Thymus (tissue), 11 donors: ENCODE data around the gene ZACN. TPM values are rescaled to one million over a fixed set of nuclear protein-coding genes. Genes with fewer than 3 reads are reported as not detected.
"Not testable (repeated sequence)": the region's sequence is repeated elsewhere in the genome, so short reads cannot be mapped to it uniquely, and the experiment has no call there.

ENCODE experiments used
- DNase-seq, 9 donors: peaks; one replicate each; pipeline ENCODE4 v3.0.0-alpha.2; 2013; ENCODE audit warnings: low spot score in 9 of 9, low read depth in 6 of 9, missing footprints in 1 of 9
- H3K27ac ChIP-seq, 2 donors: one replicate each; pipeline ENCODE4 v1.5.1; 2013; ENCODE audit warnings: control low read depth in 1 of 2, low read depth in 1 of 2, low read length in 1 of 2, mild to moderate bottlenecking in 1 of 2, moderate library complexity in 1 of 2
- H3K27me3 ChIP-seq, 2 donors: one replicate each; pipeline ENCODE4 v1.5.1; 2013; ENCODE audit warnings: low read length in 1 of 2; ENCODE audit not compliant: control insufficient read depth in 2 of 2, insufficient read depth in 1 of 2
- H3K36me3 ChIP-seq, 2 donors: one replicate each; pipeline ENCODE4 v1.5.1; 2013; ENCODE audit warnings: low read length in 1 of 2, mild to moderate bottlenecking in 1 of 2, moderate library complexity in 1 of 2; ENCODE audit not compliant: control insufficient read depth in 2 of 2, insufficient read depth in 2 of 2
- H3K4me1 ChIP-seq, 2 donors: one replicate each; pipeline ENCODE4 v1.5.1; 2013; ENCODE audit warnings: low read length in 2 of 2; ENCODE audit not compliant: control insufficient read depth in 2 of 2, insufficient read depth in 2 of 2
- H3K4me3 ChIP-seq, 2 donors: one replicate each; pipeline ENCODE4 v1.5.1; 2013; ENCODE audit warnings: low read length in 2 of 2, control low read depth in 1 of 2, mild to moderate bottlenecking in 1 of 2
- H3K9me3 ChIP-seq, 2 donors: one replicate each; pipeline ENCODE4 v1.5.1; 2013; ENCODE audit warnings: low read length in 1 of 2, mild to moderate bottlenecking in 1 of 2; ENCODE audit not compliant: control insufficient read depth in 2 of 2, insufficient read depth in 1 of 2
- WGBS: extraction: QIAGEN DNeasy Blood & Tissue Kit; methylation state at CpG from one replicate; pipeline ENCODE4 v1.1.7; 2013; 5-methylcytosine and 5-hydroxymethylcytosine counted together
- polyA plus RNA-seq: library from polyadenylated mRNA; stranded (reverse); fragments of 200-250 nt; gene quantifications from one replicate; pipeline ENCODE4 v1.2.3, GENCODE V29; 2013
- total RNA-seq: library from RNA; stranded (reverse); fragments of 120-200 nt; gene quantifications from one replicate; pipeline ENCODE4 v1.2.4, GENCODE V29; 2013
- donor health status: healthy.

ZACN gene
- total and polyA plus RNA-seq, 2 donors: 1.5 to 10.3 TPM

GRCh38 chr17:76050538-76051467, 28.2 kb upstream of the ZACN start:
- no peaks in the 10 kb centered on the region for H3K9me3 ChIP-seq
- DNase-seq: no peak
- no peaks in the 10 kb centered on the region for H3K4me1 ChIP-seq
- H3K36me3 ChIP-seq: peaks cover 68 to 83% of the 10 kb centered on the region in 2 donors
- 98% methylated on average over 11 of the region's 11 CpGs for WGBS
- H3K27me3 ChIP-seq: no peaks in the 10 kb centered on the region
- no peak overlapping the region for H3K4me3 ChIP-seq
- H3K27ac ChIP-seq: no peak overlapping the region

DNA sequence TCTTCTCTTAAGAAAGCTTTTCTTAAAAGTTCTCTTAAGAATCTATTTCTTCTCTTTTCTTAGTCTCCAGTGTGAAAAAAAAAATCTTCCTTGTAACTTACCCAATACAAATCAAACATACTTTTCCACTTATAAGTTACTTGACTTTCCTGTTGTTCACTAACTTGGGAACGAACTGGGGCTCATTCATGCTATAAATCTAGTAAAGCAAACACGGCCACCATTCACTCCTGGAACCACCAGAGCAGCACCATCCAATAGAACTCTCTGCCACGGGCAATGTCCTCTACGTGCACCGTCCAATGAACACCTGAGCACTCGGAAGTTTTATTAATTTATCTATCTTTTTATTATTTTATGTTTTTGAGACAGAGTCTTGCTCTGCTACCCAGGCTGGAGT, 27.4 kb upstream of the ZACN start:
- peaks cover 68 to 83% of the 10 kb centered on the region in 2 donors for H3K36me3 ChIP-seq
- no peaks in the 10 kb centered on the region for H3K27me3 ChIP-seq
- no peak overlapping the region for H3K4me3 ChIP-seq
- H3K27ac ChIP-seq: no peak overlapping the region
- DNase-seq: no peak
- no peaks in the 10 kb centered on the region for H3K4me1 ChIP-seq
- 98% methylated on average over 6 of the region's 6 CpGs for WGBS
- H3K9me3 ChIP-seq: no peaks in the 10 kb centered on the region

DNA sequence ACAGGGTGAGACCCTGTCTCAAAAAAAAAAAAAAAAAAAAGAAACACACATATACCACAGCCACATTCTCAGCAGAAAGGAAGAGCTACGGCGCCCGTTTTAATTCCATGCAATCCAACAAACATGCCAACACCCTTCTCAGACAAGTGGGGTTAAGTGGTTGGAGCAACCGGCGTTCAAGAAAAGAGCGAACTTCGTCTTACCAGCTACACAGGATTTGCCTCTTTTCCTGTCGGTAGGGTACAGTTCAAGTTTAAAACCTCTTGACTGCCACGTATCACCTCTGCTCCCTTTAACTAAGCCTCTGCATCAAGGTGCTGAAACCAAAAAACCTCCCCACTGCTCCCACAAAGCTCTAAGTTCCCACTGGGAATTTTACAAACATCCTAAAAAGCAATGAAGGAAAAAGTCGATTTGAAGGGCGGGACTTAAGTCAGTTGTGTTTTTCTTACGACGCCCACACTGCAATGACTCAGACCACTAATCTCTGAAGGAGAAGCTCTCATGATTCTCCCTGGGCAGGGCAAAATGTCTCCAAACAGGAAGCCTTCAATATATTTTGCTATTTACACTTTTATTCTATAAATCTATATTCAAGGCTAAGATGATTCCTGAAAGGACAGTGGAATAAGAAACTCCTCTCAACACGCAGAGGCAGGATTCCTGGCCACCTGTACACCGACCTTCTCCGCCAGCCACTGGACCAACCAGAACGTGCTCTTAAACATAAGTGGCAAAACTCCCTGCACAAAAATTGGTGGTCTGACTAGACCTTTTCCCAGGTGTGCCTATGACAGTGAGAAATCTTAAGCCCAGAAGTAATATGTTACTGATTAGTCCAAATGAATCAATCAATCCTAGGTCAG, 25.5 kb upstream of the ZACN start:
- peaks cover 66 to 85% of the 10 kb centered on the region in 2 donors for H3K36me3 ChIP-seq
- no peaks in the 10 kb centered on the region for H3K4me1 ChIP-seq
- no peak overlapping the region for H3K4me3 ChIP-seq
- WGBS: 96% methylated on average over 17 of the region's 17 CpGs
- no peaks in the 10 kb centered on the region for H3K9me3 ChIP-seq
- no peak overlapping the region for H3K27ac ChIP-seq
- H3K27me3 ChIP-seq: no peaks in the 10 kb centered on the region
- DNase-seq: no peak

- Histone ChIP-seq H3K4me1 (no peaks in the 10 kb centered on the region), H3K9me3 (no peaks in the 10 kb centered on the region), H3K27ac (no peak overlapping the region), H3K36me3 (peaks cover 67 to 85% of the 10 kb centered on the region in 2 donors), H3K4me3 (no peak overlapping the region), H3K27me3 (no peaks in the 10 kb centered on the region)
- DNase-seq: no peak
- WGBS: over 99% methylated on average over 4 of the region's 4 CpGs
Observed at GRCh38 chr17:76054112-76054476, 24.9 kb upstream of the ZACN start.

GRCh38 chr17:76056882-76057281, 22.1 kb upstream of the ZACN start:
- Histone ChIP-seq H3K4me1 (no peaks in the 10 kb centered on the region), H3K9me3 (no peaks in the 10 kb centered on the region), H3K36me3 (peaks cover 76 to 87% of the 10 kb centered on the region in 2 donors), H3K27ac (no peak overlapping the region), H3K27me3 (no peaks in the 10 kb centered on the region), H3K4me3 (no peak overlapping the region)
- peak in 1 of 9 donors; percentile 9 for DNase-seq
- 99% methylated on average over 3 of the region's 3 CpGs for WGBS

DNA sequence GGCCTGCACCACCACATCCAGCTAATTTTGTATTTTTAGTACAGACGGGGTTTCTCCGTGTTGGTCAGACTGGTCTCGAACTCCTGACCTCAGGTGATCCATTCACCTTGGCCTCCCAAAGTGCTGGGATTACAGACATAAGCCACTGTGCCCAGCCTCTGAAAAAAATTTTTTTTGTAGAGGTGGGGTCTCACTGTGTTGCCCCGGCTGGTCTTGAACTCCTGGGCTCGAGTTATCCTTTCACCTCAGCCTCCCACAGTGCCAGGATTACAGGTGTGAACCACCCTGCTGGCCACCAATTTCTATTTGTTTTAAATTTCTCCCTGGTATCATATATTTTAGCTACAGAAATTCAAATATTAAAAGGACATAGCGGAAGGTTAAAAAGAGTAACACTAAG, 20.7 kb upstream of the ZACN start:
- H3K9me3 ChIP-seq, DNase-seq, H3K4me1 ChIP-seq, H3K27me3 ChIP-seq, H3K4me3 ChIP-seq, H3K27ac ChIP-seq: not testable (repeated sequence)
- peaks cover 79 to 88% of the 10 kb centered on the region in 2 donors for H3K36me3 ChIP-seq
- WGBS: 91% methylated on average over 6 of the region's 6 CpGs

- Histone ChIP-seq H3K36me3 (peaks cover 66 to 83% of the 10 kb centered on the region in 2 donors), H3K27me3 (no peaks in the 10 kb centered on the region), H3K9me3 (no peaks in the 10 kb centered on the region), H3K4me1 (no peaks in the 10 kb centered on the region), H3K27ac (no peak overlapping the region), H3K4me3 (no peak overlapping the region)
- WGBS: 91% methylated on average over 15 of the region's 15 CpGs
- DNase-seq: no peak
Observed at GRCh38 chr17:76063875-76064546, 15.0 kb upstream of the ZACN start.

- peaks cover 53 to 69% of the 10 kb centered on the region in 2 donors for H3K36me3 ChIP-seq
- no peak overlapping the region for H3K27ac ChIP-seq
- no peaks in the 10 kb centered on the region for H3K27me3 ChIP-seq
- H3K4me3 ChIP-seq: no peak overlapping the region
- 98% methylated on average over 4 of the region's 4 CpGs for WGBS
- H3K4me1 ChIP-seq: peaks cover 2 to 5% of the 10 kb centered on the region in 2 donors
- DNase-seq: no peak
- H3K9me3 ChIP-seq: no peaks in the 10 kb centered on the region
Observed at GRCh38 chr17:76065775-76066174, 13.2 kb upstream of the ZACN start.
